CD4-positive, alpha-beta memory T cell (primary cell): ENCODE data around the gene MT1B. TPM values are rescaled to one million over a fixed set of nuclear protein-coding genes. Genes with fewer than 3 reads are reported as not detected.
A peak's percentile ranks its signal among the peaks of the same experiment; 100 is the strongest.
"Not testable (repeated sequence)": the region's sequence is repeated elsewhere in the genome, so short reads cannot be mapped to it uniquely, and the experiment has no call there.

ENCODE experiments used
- CTCF ChIA-PET: fragments of 350-600 bp; sonication (Branson Sonifier 250); formaldehyde crosslinking; loops from one replicate; lab custom pipeline; 2021; ENCODE audit warnings: inconsistent platforms; ENCODE audit not compliant: partially characterized antibody; lab: Charles Lee
- POLR2A ChIA-PET: fragments of 350-600 bp; sonication (Branson Sonifier 250); formaldehyde crosslinking; loops from one replicate; lab custom pipeline; 2021; ENCODE audit not compliant: partially characterized antibody; lab: Charles Lee
- DNase-seq, 5 donors: peaks; one replicate each; pipeline versions ENCODE4 v3.0.0 to v3.0.0-alpha.2; 2020 to 2022; ENCODE audit warnings: mixed read lengths in 1 of 5
- H3K27ac ChIP-seq: one replicate; pipeline ENCODE4 v1.7.0; 2013; ENCODE audit warnings: low read depth, low read length
- H3K27me3 ChIP-seq: 2 replicates; pipeline ENCODE4 v1.7.0; 2013; ENCODE audit warnings: mild to moderate bottlenecking, low read length, moderate library complexity; ENCODE audit not compliant: insufficient read depth
- H3K36me3 ChIP-seq: 2 replicates; pipeline ENCODE4 v1.7.0; 2013; ENCODE audit warnings: mild to moderate bottlenecking, low read length, moderate library complexity; ENCODE audit not compliant: insufficient read depth
- H3K4me1 ChIP-seq: 2 replicates; pipeline ENCODE4 v1.7.0; 2013; ENCODE audit warnings: mild to moderate bottlenecking, low read length, moderate library complexity; ENCODE audit not compliant: insufficient read depth
- H3K4me3 ChIP-seq, 2 donors: one replicate each; pipeline ENCODE4 v1.7.0; 2013; ENCODE audit warnings: low read length in 2 of 2, mild to moderate bottlenecking in 1 of 2
- H3K9me3 ChIP-seq, 2 donors: one replicate each; pipeline ENCODE4 v1.7.0; 2013; ENCODE audit warnings: low read length in 2 of 2, control low read depth in 1 of 2; ENCODE audit not compliant: control insufficient read depth in 1 of 2
- H3K27ac Mint-ChIP-seq, 7 donors: one replicate each; pipeline ENCODE4 v1.8.0; 2020 to 2021; ENCODE audit warnings: mixed read lengths in 7 of 7, mild to moderate bottlenecking in 6 of 7, inconsistent platforms in 3 of 7, moderate library complexity in 3 of 7
- H3K27me3 Mint-ChIP-seq, 2 donors: one replicate each; pipeline ENCODE4 v1.8.0; 2020 to 2021; ENCODE audit warnings: mixed read lengths in 2 of 2
- H3K36me3 Mint-ChIP-seq, 2 donors: one replicate each; pipeline ENCODE4 v1.8.0; 2020 to 2021; ENCODE audit warnings: mixed read lengths in 2 of 2, inconsistent platforms in 1 of 2, mild to moderate bottlenecking in 1 of 2
- H3K4me1 Mint-ChIP-seq, 4 donors: one replicate each; pipeline ENCODE4 v1.8.0; 2020 to 2021; ENCODE audit warnings: mixed read lengths in 4 of 4, mild to moderate bottlenecking in 1 of 4
- H3K4me3 Mint-ChIP-seq, 8 donors: one replicate each; pipeline ENCODE4 v1.8.0; 2020 to 2021; ENCODE audit warnings: mixed read lengths in 8 of 8, mild to moderate bottlenecking in 7 of 8, moderate library complexity in 6 of 8, inconsistent platforms in 3 of 8
- H3K9me3 Mint-ChIP-seq, 8 donors: one replicate each; pipeline ENCODE4 v1.8.0; 2020 to 2021; ENCODE audit warnings: mixed read lengths in 8 of 8, mild to moderate bottlenecking in 5 of 8, inconsistent platforms in 3 of 8, moderate library complexity in 1 of 8
- intact Hi-C: fragments of 100-400 bp; cut with micrococcal nuclease; formaldehyde crosslinking; loops from one replicate; pipeline ENCODE4 v1.15.1; 2023
- polyA plus RNA-seq, 2 donors: library from polyadenylated mRNA; unstranded; fragments of 300-500 nt; fragmentation: Illumina TruSeq; gene quantifications; one replicate each; pipeline ENCODE4 v1.2.3, GENCODE V29; 2021
- total RNA-seq, 2 experiments: library from RNA; stranded (reverse); gene quantifications; one replicate each; pipeline ENCODE4 v1.2.3, GENCODE V29; 2021

Gene MT1B
- total and polyA plus RNA-seq, 4 experiments from 2014 or later = not detected

DNA sequence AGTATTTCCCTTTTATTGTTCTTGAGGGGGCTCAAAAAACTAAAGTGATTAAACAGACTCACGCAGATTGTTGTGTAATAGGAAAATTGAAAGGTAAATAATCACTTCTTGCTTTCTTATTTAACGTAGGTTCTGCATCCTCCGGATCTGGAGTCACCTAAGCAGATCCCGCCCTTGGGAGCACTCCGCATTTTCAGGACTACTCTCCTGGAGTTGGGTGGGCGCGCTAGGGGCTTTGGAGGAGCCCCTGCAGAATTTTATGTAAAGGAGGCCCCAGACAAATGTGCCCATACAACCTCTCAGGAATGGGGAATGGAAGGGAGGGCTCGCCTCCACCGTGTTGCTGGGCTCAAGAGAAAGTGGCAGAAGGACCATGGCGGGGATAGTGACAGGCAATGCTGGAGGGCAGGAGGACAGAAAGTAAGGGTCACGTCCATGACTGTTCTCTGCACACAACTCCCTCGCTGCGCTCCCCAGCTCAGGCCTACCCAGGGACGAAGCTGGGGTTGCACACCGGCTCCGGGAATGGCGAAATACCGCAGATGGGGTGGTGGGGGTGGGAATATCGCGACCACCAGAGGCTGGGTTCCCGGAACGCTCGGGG is 35.0 kb upstream of the MT1B start:
- Mint-ChIP-seq H3K9me3 (no peaks in the 10 kb centered on the region), H3K4me3 (peak overlapping the region; percentile 27 to 71 (median 60)), H3K27me3 (peaks cover 0 to 7% of the 10 kb centered on the region in 2 donors), H3K27ac (peak overlapping the region in 2 of 7 donors; percentile 31 to 42), H3K4me1 (peaks cover 3 to 6% (median 5%) of the 10 kb centered on the region in 4 donors), H3K36me3 (no peaks in the 10 kb centered on the region)
- intact Hi-C loops = loop anchor here (1.0 kb wide), 1 partner anchor 8 kb away; the partner anchor contains the start of gene MT2A
- POLR2A ChIA-PET = interaction anchor here (0.7 to 1.6 kb wide), 3 partner anchors 8 to 365 kb away, joined by 3 to 5 read pairs (median 4); partner anchors contain the start of gene MT2A
- Histone ChIP-seq H3K4me3 (peak overlapping the region in 1 of 2 donors; percentile 22), H3K27ac (no peak overlapping the region), H3K9me3 (no peaks in the 10 kb centered on the region), H3K27me3 (no peaks in the 10 kb centered on the region), H3K4me1 (no peaks in the 10 kb centered on the region), H3K36me3 (no peaks in the 10 kb centered on the region)
- CTCF ChIA-PET = interaction anchor here (2.0 kb wide), 1 partner anchor 40 kb away, joined by 8 read pairs; no protein-coding TSS in a partner anchor
- DNase-seq = no peak

DNA sequence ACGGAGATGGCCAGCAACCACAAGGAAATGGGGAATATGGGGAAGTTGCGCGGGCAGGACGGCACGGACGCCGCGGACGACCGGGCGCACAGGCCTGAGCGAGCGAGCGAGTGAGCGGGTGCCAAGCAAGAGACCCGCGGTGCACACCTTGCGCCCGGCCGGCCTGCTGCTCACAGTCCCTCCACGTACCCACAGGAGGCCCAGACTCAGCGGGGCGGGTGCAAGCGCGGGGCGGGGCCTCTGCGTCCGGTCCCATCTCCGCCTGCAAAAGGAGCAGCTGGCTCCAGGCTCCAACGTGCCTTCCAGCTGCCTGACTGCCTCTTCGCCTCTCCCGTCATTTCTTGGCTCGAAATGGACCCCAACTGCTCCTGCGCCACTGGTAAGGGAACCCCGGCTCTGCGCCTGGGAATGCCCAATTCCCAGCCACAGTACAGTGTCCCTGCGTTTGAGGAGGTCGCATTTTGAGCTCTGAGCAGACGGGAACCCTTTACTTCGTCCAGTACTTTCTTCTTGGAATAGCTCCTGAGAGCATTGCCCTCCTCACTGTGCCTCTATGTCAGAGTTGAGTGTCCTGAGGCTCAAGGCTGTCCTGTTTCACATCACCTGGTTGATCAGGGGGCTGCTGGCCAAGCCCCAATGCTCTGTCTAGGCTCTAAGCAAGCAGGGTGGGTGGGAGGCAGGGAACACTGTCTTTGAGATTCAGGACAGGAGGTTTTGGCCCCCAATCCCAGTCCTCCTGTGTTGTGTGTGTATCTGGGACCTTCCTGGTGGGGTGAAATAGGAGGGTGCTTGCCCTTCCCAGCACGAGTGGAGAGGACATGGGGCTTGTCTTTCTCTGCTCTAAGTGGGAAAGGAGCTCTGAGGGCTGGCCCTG is 34.2 kb upstream of the MT1B start:
- peak in 2 of 5 donors; percentile 26 to 46 for DNase-seq
- H3K27ac Mint-ChIP-seq = peak overlapping the region in 2 of 7 donors; percentile 50 to 57
- H3K36me3 Mint-ChIP-seq = no peaks in the 10 kb centered on the region
- Histone ChIP-seq H3K9me3 (no peaks in the 10 kb centered on the region), H3K4me3 (peak overlapping the region in 1 of 2 donors; percentile 22), H3K36me3 (no peaks in the 10 kb centered on the region), H3K27ac (no peak overlapping the region), H3K27me3 (no peaks in the 10 kb centered on the region), H3K4me1 (no peaks in the 10 kb centered on the region)
- intact Hi-C loops = loop anchor here (1.0 kb wide), 1 partner anchor 9 kb away; the partner anchor contains the start of gene MT2A
- H3K4me3 Mint-ChIP-seq = peak overlapping the region; percentile 27 to 76 (median 66)
- ChIA-PET POLR2A (interaction anchor here (1.2 to 1.6 kb wide), 3 partner anchors 9 to 46 kb away, joined by 3 to 4 read pairs (median 3); partner anchors contain the start of gene MT2A), CTCF (interaction anchor here (2.0 kb wide), 1 partner anchor 41 kb away, joined by 8 read pairs; no protein-coding TSS in a partner anchor)
- H3K4me1 Mint-ChIP-seq = peaks cover 3 to 6% (median 5%) of the 10 kb centered on the region in 4 donors
- H3K27me3 Mint-ChIP-seq = peaks cover 0 to 7% of the 10 kb centered on the region in 2 donors
- no peaks in the 10 kb centered on the region for H3K9me3 Mint-ChIP-seq

DNA sequence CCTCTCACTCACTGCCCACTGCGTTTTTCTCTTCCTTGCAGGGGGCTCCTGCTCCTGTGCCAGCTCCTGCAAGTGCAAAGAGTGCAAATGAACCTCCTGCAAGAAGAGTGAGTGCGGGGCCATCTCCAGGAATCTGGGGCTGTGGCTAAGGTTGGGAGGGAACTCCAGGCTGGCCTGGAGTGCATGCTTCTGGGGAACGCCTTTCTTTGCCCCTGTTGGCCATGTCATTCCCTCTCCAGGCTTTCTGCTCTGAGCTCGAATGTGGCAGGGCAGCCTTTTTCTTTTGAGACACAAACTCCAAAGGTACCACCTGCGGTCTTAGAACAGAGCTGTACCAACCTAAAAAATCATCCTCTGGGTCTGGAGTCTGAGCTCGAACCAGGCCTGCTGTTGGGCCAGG is 33.5 kb upstream of the MT1B start:
- CTCF ChIA-PET = interaction anchor here (1.0 to 2.0 kb wide), 2 partner anchors 41 to 85 kb away, joined by 4 to 8 read pairs; no protein-coding TSS in a partner anchor
- H3K36me3 ChIP-seq = no peaks in the 10 kb centered on the region
- H3K27ac Mint-ChIP-seq = peak overlapping the region in 2 of 7 donors; percentile 47 to 57
- intact Hi-C loops = no loop called here
- H3K9me3 ChIP-seq = no peaks in the 10 kb centered on the region
- no peaks in the 10 kb centered on the region for H3K4me1 ChIP-seq
- H3K27me3 ChIP-seq = no peaks in the 10 kb centered on the region
- peak overlapping the region in 1 of 8 donors; percentile 4 for H3K4me3 Mint-ChIP-seq
- POLR2A ChIA-PET = interaction anchor here (1.2 to 1.6 kb wide), 3 partner anchors 10 to 45 kb away, joined by 3 to 4 read pairs (median 3); partner anchors contain the start of gene MT2A
- no peaks in the 10 kb centered on the region for H3K36me3 Mint-ChIP-seq
- no peak overlapping the region for H3K27ac ChIP-seq
- H3K4me1 Mint-ChIP-seq = peaks cover 3 to 6% (median 5%) of the 10 kb centered on the region in 4 donors
- H3K9me3 Mint-ChIP-seq = no peaks in the 10 kb centered on the region
- DNase-seq = no peak
- H3K4me3 ChIP-seq = no peak overlapping the region
- H3K27me3 Mint-ChIP-seq = peaks cover 0 to 7% of the 10 kb centered on the region in 2 donors

DNA sequence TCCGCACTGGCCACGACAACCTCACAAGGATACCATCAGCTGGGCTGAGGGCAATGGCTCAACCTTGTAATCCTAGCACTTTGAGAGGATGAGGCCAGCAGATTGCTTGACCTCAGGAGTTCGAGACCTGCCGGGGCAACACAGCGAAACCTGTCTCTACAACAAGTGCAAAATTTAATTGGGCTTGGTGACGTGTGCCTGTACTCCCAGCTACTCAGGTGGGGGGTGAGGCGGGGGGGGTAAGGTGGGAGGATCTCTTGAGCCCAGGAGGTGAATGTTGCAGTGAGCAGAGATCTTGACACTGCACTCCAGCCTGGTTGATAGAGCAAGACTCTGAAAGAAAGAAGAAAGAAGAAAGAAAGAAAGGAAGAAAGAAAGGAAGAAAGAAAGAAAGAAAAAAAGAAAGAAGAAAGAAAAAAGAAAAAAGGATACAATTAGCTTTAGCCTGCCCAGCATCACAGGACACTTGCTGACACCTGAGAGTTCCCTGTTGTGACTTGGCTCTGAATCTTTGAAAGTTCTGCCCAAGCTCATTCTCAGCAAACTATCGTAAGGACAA is 31.3 kb upstream of the MT1B start:
- H3K27ac ChIP-seq = no peak overlapping the region
- CTCF ChIA-PET = no interaction called here
- peaks cover 0 to 15% of the 10 kb centered on the region in 2 donors for H3K27me3 Mint-ChIP-seq
- no peaks in the 10 kb centered on the region for H3K36me3 ChIP-seq
- no peak for DNase-seq
- H3K4me1 Mint-ChIP-seq = peaks cover 8 to 14% (median 12%) of the 10 kb centered on the region in 4 donors
- no peaks in the 10 kb centered on the region for H3K9me3 ChIP-seq
- peaks cover 6% of the 10 kb centered on the region for H3K4me1 ChIP-seq
- no peaks in the 10 kb centered on the region for H3K27me3 ChIP-seq
- no peaks in the 10 kb centered on the region for H3K36me3 Mint-ChIP-seq
- H3K27ac Mint-ChIP-seq = no peak overlapping the region
- H3K4me3 ChIP-seq = no peak overlapping the region
- intact Hi-C loops = no loop called here
- H3K9me3 Mint-ChIP-seq = no peaks in the 10 kb centered on the region
- POLR2A ChIA-PET = interaction anchor here (0.6 kb wide), 1 partner anchor 54 kb away, joined by 3 read pairs; no protein-coding TSS in a partner anchor
- no peak overlapping the region for H3K4me3 Mint-ChIP-seq

DNA sequence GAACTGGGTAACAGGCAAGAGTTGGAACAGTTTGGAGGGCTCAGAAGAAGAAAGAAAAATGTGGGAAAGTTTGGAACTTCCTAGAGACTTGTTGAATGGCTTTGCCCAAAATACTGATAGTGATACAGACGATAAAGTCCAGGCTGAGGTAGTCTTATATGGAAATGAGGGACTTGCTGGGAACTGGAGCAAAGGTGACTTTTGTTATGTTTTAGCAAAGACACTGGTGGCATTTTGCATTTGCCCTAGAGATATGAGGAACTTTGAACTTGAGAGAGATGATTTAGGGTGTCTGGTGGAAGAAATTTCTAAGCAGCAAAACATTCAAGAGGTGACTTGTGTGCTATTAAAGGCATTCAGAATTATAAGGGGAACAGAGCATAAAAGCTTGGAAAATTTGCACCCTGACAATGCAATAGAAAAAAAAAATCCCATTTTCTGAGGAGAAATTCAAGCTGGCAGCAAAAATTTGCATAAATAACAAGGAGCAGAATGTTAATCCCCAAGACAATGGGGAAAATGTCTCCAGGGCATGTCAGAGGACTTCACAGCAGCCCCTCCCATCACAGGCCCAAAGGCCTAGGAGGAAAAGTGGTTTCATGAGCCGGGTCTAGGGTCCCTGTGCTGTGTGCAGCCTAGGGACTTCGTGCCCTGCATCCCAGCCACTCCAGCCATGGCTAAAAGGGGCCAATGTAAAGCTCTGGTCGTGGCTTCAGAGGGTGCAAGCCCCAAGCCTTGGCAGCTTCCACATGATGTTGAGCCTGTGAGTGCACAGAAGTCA is 29.8 kb upstream of the MT1B start:
- H3K27me3 ChIP-seq, intact Hi-C loops, H3K9me3 Mint-ChIP-seq, CTCF ChIA-PET, H3K36me3 ChIP-seq, DNase-seq, POLR2A ChIA-PET, H3K9me3 ChIP-seq, H3K36me3 Mint-ChIP-seq, H3K4me3 ChIP-seq, H3K4me3 Mint-ChIP-seq, H3K27ac ChIP-seq: not testable (repeated sequence)
- H3K4me1 ChIP-seq = peaks cover 14% of the 10 kb centered on the region
- Mint-ChIP-seq H3K4me1 (peaks cover 12 to 23% (median 15%) of the 10 kb centered on the region in 4 donors), H3K27me3 (peaks cover 0 to 21% of the 10 kb centered on the region in 2 donors), H3K27ac (peak overlapping the region in 1 of 7 donors; percentile 1)

DNA sequence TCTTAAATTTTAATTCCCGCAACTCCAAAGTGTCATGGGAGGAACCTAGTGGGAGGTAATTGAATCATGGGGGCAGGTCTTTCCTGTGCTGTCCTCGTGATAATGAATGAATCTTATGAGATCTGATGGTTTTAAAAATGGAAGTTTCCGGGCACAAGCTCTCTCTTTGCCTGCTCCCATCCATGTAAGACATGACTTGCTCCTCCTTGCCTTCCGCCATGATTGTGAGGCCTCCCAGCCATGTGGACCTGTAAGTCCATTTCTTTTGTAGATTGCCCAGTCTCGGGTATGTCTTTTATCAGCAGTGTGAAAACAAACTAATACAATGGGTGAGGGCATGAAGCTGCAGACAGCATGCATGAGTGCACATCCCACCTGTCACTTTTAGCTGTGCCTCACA is 28.5 kb upstream of the MT1B start:
- H3K4me3 Mint-ChIP-seq, H3K4me3 ChIP-seq, H3K36me3 Mint-ChIP-seq, intact Hi-C loops, H3K9me3 Mint-ChIP-seq, DNase-seq, H3K27ac ChIP-seq, H3K9me3 ChIP-seq, H3K27me3 ChIP-seq, H3K36me3 ChIP-seq: not testable (repeated sequence)
- ChIA-PET CTCF (interaction anchor here (0.8 to 1.8 kb wide), 5 partner anchors 8 to 54 kb away, joined by 3 to 9 read pairs (median 3); no protein-coding TSS in a partner anchor), POLR2A (interaction anchor here (0.8 to 3.6 kb wide), 5 partner anchors 15 to 59 kb away, joined by 3 to 15 read pairs (median 3); partner anchors contain the start of genes MT1A, MT1X and MT2A)
- H3K4me1 ChIP-seq = peaks cover 14% of the 10 kb centered on the region
- Mint-ChIP-seq H3K27ac (peak overlapping the region in 1 of 7 donors; percentile 66), H3K27me3 (peaks cover 0 to 22% of the 10 kb centered on the region in 2 donors), H3K4me1 (peaks cover 11 to 18% (median 12%) of the 10 kb centered on the region in 4 donors)
